ENCODE results near the gene UBE2R2.

Gene UBE2R2

GRCh38 chr9:33877727-33878489 lies 60.9 kb downstream of the UBE2R2 start:
- no peak overlapping the region for H3K4me3 ChIP-seq (ENCODE audit: low read depth, low read length)
- TF ChIP-seq, protein P1, sequence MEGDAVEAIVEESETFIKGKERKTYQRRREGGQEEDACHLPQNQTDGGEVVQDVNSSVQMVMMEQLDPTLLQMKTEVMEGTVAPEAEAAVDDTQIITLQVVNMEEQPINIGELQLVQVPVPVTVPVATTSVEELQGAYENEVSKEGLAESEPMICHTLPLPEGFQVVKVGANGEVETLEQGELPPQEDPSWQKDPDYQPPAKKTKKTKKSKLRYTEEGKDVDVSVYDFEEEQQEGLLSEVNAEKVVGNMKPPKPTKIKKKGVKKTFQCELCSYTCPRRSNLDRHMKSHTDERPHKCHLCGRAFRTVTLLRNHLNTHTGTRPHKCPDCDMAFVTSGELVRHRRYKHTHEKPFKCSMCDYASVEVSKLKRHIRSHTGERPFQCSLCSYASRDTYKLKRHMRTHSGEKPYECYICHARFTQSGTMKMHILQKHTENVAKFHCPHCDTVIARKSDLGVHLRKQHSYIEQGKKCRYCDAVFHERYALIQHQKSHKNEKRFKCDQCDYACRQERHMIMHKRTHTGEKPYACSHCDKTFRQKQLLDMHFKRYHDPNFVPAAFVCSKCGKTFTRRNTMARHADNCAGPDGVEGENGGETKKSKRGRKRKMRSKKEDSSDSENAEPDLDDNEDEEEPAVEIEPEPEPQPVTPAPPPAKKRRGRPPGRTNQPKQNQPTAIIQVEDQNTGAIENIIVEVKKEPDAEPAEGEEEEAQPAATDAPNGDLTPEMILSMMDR (IDR thresholded peaks at IDR 0.05; ENCODE audit: borderline replicate concordance, insufficient read depth, low read depth, low read length): no peak

GRCh38 chr9:33878691-33879366 lies 61.9 kb downstream of the UBE2R2 start:
- TF ChIP-seq, protein P1 (IDR thresholded peaks at IDR 0.05; ENCODE audit: borderline replicate concordance, insufficient read depth, low read depth, low read length): no peak
- H3K4me3 ChIP-seq (ENCODE audit: low read depth, low read length): no peak overlapping the region

GRCh38 chr9:33880211-33881089 lies 63.5 kb downstream of the UBE2R2 start:
- no peak overlapping the region for H3K4me3 ChIP-seq (ENCODE audit: low read depth, low read length)
- TF ChIP-seq, protein P1 (IDR thresholded peaks at IDR 0.05; ENCODE audit: borderline replicate concordance, insufficient read depth, low read depth, low read length): no peak

- TF ChIP-seq, protein P1 (IDR thresholded peaks at IDR 0.05; ENCODE audit: borderline replicate concordance, insufficient read depth, low read depth, low read length): no peak
- H3K4me3 ChIP-seq (ENCODE audit: low read depth, low read length): no peak overlapping the region
Observed at GRCh38 chr9:33881635-33882034, 64.7 kb downstream of the UBE2R2 start.

- TF ChIP-seq, protein P1 (IDR thresholded peaks at IDR 0.05; ENCODE audit: borderline replicate concordance, insufficient read depth, low read depth, low read length): no peak
Observed at GRCh38 chr9:33884856-33885701, 68.1 kb downstream of the UBE2R2 start.

GRCh38 chr9:33885948-33886347 lies 69.0 kb downstream of the UBE2R2 start:
- H3K4me3 ChIP-seq (ENCODE audit: low read depth, low read length): no peak overlapping the region
- TF ChIP-seq, protein P1 (IDR thresholded peaks at IDR 0.05; ENCODE audit: borderline replicate concordance, insufficient read depth, low read depth, low read length): no peak

More at GRCh38 chr9:33884856-33885701, 68.1 kb downstream of the UBE2R2 start:
- H3K4me3 ChIP-seq (ENCODE audit: low read depth, low read length): no peak overlapping the region
